Transverse colon (tissue), 4 donors: Measurements from ENCODE around the gene ATMIN.

Source experiments
- POLR2A ChIP-seq: fragments of 450-650 bp; IDR thresholded peaks from one replicate; pipeline ENCODE4 v1.6.1; 2016; ENCODE audit warnings: antibody characterized with exemption, mild to moderate bottlenecking, moderate library complexity
- POLR2AphosphoS5 ChIP-seq, 3 donors: sonication (generic); formaldehyde crosslinking; IDR thresholded peaks; one replicate each; pipeline ENCODE4 v1.6.1; 2016; ENCODE audit warnings: antibody characterized with exemption in 3 of 3
- TF ChIP-seq, protein P1 (sequence below), 5 experiments: fragments of 200-600 bp in 3 of 5; fragments of 450-650 bp in 2 of 5; sonication (generic) in 3 of 5; IDR thresholded peaks; 1 replicate in 2 of 5; 2 replicates in 3 of 5; pipeline ENCODE4 v1.5.1; 2016 to 2017; ENCODE audit warnings: antibody characterized with exemption in 5 of 5, inconsistent platforms in 3 of 5, mild to moderate bottlenecking in 2 of 5, moderate library complexity in 1 of 5

DNA sequence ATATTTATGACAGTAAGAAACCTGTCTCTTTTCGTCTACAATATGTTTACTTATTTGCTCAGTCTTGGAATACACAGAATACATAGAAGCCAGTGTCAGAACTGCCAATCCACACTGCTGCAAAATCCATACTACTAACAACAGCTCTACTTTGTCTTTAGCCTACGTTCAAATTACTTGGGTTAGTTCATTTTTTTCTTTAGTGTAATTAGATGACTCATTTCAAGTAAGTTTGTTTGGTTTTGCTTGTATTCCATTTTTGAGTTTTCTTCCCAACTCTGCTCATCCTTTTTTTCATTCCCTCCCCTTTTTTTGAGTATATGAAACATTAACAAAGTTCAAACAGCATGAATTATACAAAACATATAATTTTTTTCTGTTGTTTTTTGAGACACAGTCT lies 45.8 kb upstream of the ATMIN start:
- TF ChIP-seq, protein P1, sequence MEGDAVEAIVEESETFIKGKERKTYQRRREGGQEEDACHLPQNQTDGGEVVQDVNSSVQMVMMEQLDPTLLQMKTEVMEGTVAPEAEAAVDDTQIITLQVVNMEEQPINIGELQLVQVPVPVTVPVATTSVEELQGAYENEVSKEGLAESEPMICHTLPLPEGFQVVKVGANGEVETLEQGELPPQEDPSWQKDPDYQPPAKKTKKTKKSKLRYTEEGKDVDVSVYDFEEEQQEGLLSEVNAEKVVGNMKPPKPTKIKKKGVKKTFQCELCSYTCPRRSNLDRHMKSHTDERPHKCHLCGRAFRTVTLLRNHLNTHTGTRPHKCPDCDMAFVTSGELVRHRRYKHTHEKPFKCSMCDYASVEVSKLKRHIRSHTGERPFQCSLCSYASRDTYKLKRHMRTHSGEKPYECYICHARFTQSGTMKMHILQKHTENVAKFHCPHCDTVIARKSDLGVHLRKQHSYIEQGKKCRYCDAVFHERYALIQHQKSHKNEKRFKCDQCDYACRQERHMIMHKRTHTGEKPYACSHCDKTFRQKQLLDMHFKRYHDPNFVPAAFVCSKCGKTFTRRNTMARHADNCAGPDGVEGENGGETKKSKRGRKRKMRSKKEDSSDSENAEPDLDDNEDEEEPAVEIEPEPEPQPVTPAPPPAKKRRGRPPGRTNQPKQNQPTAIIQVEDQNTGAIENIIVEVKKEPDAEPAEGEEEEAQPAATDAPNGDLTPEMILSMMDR (IDR thresholded peaks at IDR 0.05) = no peak
- TF ChIP-seq POLR2A = no peak
- TF ChIP-seq POLR2AphosphoS5 (IDR thresholded peaks at IDR 0.05) = no peak
